ENCODE measurements around the gene ST6GALNAC2. TPM values are rescaled to one million over a fixed set of nuclear protein-coding genes. Genes with fewer than 3 reads are reported as not detected.

ST6GALNAC2 gene
- total and polyA plus RNA-seq, 10 of the 15 experiments (the other 5 are each of a cell fraction or from before 2014, with no cell fraction given): 0.08 to 0.41 (median 0.23) TPM; not detected in 6

GRCh38 chr17:76576189-76576588, 9.5 kb downstream of the ST6GALNAC2 start:
- POLR2A ChIA-PET: no interaction called here
- Histone ChIP-seq H3K36me3 (ENCODE audit: control insufficient read depth in 2 of 2, insufficient read depth in 2 of 2, low read length in 1 of 2) (no peaks in the 10 kb centered on the region), H4K20me1 (ENCODE audit: control insufficient read depth, insufficient read depth) (no peaks in the 10 kb centered on the region), H3K27me3 (replicated peaks in 1 of 2; ENCODE audit: control insufficient read depth in 2 of 2, insufficient read depth in 2 of 2, low read length in 1 of 2) (no peaks in the 10 kb centered on the region), H3K9me3 (replicated peaks; ENCODE audit: control insufficient read depth, insufficient read depth, low read length) (no peaks in the 10 kb centered on the region), H3K4me2 (ENCODE audit: control insufficient read depth, insufficient read depth) (no peak overlapping the region), H2AFZ (ENCODE audit: control insufficient read depth, low read depth, low read length) (no peak overlapping the region), H3K79me2 (ENCODE audit: control insufficient read depth, insufficient read depth, low read length) (no peaks in the 10 kb centered on the region), H3K9ac (ENCODE audit: control insufficient read depth, insufficient read depth, low read length) (no peak overlapping the region), H3K4me1 (ENCODE audit: control insufficient read depth, insufficient read depth, low read length) (peaks cover 20% of the 10 kb centered on the region), H3K4me3 (no peak overlapping the region), H3K27ac (ENCODE audit: control insufficient read depth, insufficient read depth) (no peak overlapping the region)
- no peak for DNase-seq (ENCODE audit: low read depth, low spot score)
- FAIRE-seq: no peak
- CTCF ChIA-PET: interaction anchor here (1.0 to 2.2 kb wide), 3 partner anchors 16 to 105 kb away, joined by 4 to 6 read pairs (median 5); no protein-coding TSS in a partner anchor
- SMC1A ChIA-PET (ENCODE audit: uncharacterized antibody, unreplicated experiment): no interaction called here
- 80% methylated on average over 9 of the region's 9 CpGs for WGBS (ENCODE audit: insufficient coverage, insufficient replicate concordance, low lambda C conversion rate, missing lambda C conversion rate)
- in situ Hi-C loops (cut with MboI): no loop called here
- RAD21 ChIA-PET (ENCODE audit: unreplicated experiment): no interaction called here
- ATAC-seq: no peak
- no TSS peak for BruUV-seq (replicated peaks)
- TF ChIP-seq ELK1 (IDR thresholded peaks at IDR 0.05; ENCODE audit: low read depth, low read length): no peak
- TF ChIP-seq SMC3 (IDR thresholded peaks at IDR 0.05; ENCODE audit: borderline replicate concordance, low read length): no peak
- no peak for TF ChIP-seq ZNF622 (IDR thresholded peaks at IDR 0.05)
- TF ChIP-seq IRF3 (IDR thresholded peaks at IDR 0.05): no peak
- TF ChIP-seq SUZ12 (IDR thresholded peaks at IDR 0.05; ENCODE audit: unreplicated experiment): no peak
- no peak for TF ChIP-seq NBN (IDR thresholded peaks at IDR 0.05)
- intact Hi-C loops (cut with micrococcal nuclease; ENCODE audit: unreplicated experiment): no loop called here

Measured in GM12878 (cell line).